ENCODE measurements around the gene SGPP2.
"Not testable (repeated sequence)": the region's sequence is repeated elsewhere in the genome, so short reads cannot be mapped to it uniquely, and the experiment has no call there.

The SGPP2 gene

DNA sequence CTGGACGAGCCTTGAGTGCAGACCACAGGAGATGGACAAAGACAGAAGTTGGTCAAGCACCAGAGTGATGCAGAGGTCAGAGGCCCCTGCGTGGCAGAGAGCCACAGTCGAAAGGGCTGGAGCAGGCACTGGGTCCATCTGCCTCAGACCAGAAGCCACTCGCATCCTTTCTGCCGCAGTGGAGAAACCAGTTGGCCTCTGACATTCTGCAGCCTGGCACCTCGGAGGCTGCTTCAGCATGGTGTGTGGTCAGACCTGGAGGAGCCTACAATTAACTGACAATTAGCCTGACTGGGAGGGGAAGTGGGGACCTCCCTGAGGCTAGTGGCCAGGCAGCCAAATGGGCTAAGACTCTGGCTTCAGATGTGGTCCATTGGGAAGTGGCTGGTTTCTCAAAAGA lies 111.1 kb downstream of the SGPP2 start:
- DNase-seq, result no peak

DNA sequence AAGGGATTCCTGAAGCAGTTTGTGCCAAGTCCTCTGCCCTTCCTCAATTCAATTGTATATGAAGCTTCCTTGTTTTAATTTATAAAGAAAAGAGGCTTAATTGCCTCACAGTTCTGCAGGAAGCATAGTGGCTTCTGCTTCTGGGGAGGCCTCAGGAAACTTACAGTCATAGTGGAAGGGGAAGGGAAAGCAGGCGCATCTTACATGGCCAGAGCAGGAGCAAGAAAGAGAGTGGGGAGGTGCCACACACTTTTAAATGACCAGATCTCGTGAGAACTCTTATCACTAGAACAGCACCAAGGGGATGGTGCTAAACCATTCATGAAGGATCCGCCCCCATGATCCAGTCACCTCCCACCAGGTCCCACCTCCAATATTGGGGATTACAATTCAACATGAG lies 114.2 kb downstream of the SGPP2 start:
- no peak for DNase-seq

DNA sequence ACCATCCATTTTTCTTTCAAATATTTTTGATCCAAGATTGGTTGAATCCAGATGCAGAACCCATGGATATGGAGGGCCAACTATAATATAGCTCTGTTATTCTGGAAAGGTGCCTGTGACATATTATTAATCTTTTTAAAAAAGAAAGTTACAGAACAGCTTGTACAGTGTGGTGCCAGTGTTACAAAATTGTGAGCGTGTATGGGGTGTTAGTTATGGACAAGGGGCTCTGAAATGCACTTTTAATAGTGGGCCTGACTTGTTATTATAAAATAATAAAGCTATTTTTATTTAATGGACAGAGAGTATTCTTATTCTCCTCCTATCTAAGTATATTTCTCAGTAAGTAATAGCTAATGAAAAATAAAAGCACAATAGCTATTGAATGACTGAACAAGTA lies 120.3 kb downstream of the SGPP2 start:
- DNase-seq, result no peak

DNA sequence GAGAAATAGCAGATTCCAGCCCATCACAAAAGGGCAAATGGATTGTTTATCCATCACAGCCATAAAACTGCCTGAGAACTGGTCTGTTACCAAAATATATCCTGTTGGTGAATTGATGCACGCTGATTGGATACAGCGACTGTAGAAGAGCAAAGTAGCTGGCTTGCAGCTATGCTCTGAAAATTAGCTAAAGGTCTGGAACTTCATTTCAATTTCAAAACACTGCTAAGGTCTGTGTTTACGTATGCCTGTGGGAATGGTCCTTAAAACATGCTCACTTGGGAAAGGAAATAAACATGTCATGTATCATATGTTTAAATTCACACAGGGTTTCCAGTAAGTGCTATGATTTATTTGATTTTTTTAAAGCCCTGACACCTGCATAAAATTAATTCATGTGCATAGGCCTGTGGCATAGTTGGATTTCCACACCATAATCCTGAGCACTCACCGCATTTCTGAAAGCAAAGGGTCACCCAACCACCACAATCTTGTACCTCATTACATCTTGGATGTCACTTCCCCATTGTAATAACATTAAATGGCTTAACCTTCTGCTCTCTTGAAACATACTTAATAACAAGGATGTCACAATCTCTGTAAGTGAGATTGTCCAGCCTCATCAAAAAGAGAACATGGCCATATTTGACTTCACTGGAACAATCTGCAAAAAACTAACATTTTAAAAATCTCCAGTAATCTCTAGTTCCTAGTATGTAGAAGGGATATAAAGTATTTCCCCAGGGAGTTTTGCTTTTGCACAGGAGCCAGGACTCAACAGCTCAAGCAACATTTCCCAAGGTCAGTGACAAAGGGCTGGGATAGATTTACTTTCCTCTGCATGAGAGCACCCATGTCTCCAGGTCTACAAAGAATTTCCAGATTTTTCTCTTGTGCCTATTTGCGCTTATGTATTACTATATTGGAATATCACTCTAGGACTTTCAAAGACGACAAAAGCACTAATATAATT lies 121.8 kb downstream of the SGPP2 start:
- no peak for DNase-seq

DNA sequence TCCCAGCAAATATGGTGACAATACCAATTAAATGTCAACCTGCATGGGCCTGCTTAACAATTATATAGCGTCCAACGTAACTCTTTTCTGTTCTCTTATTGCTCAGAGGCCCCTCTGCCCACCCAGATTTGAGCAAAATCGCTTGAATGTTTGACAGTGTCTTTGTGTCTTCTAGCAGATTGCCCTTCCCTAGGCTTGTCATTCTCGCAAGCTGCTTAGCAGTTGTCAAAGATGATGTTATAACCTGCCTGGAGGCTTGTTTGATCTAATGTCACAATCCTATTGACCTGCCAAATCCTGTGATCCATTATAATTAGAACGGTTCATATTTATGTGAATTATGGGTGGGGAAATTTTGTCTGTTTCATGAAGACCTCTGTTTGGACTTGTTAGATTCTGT lies 122.7 kb downstream of the SGPP2 start:
- DNase-seq, result no peak

DNA sequence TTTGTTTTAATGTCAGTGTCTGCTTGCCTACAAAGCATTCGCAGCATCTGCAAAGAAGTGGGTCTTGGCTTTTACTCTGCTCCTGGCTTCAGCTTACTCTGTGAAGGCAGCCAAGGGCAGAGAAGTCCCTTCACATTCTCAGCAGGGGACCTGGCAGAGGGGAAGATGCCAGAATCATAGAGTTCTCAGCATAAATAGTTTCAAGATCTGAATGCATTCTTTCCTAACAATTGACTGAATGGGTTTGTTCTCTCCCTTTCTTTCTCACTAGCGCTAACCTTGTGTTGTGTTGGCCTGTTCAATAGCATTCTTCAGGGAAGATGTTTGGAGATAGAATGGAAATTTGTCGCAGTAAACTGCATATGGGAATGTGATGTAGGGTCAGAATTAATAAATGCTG lies 124.6 kb downstream of the SGPP2 start:
- no peak for DNase-seq

DNA sequence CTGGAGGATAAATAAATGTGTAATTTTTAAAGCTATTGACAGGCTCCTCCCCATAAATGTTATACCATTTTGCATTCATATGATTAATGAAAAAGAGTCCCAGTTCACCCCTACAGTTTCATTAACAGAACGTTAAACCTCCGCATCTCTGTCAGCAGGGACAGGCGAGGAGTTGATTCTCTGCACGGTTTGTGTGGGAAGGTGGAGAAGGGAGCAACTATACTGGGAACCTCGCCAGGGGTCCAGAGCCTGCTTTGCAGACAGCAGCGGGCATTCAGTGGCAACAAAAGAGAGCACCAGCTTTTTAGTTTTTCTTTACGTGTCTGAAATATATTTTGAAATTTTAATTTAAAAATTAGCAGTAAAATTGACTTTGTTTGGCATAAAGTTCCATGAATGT lies 130.2 kb downstream of the SGPP2 start:
- DNase-seq, result no peak

DNA sequence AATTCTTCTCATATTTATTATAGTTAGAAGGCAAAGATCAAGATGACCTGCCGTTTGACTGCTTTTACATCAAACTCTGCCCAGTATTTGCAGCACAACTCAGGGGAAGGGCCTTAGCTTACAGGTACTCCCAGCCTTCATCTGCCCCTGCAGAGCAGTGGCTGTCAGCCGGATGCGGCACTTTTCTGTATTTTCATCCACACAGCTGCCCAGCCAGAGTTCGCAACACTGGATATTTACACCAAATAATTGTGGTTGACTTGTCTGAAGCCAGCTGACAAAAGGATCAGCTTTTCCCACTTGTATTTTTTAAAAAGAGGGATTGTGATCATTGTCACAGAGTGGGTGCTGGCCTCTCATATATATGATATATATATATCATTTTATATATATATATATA lies 136.8 kb downstream of the SGPP2 start:
- DNase-seq, result no peak

DNA sequence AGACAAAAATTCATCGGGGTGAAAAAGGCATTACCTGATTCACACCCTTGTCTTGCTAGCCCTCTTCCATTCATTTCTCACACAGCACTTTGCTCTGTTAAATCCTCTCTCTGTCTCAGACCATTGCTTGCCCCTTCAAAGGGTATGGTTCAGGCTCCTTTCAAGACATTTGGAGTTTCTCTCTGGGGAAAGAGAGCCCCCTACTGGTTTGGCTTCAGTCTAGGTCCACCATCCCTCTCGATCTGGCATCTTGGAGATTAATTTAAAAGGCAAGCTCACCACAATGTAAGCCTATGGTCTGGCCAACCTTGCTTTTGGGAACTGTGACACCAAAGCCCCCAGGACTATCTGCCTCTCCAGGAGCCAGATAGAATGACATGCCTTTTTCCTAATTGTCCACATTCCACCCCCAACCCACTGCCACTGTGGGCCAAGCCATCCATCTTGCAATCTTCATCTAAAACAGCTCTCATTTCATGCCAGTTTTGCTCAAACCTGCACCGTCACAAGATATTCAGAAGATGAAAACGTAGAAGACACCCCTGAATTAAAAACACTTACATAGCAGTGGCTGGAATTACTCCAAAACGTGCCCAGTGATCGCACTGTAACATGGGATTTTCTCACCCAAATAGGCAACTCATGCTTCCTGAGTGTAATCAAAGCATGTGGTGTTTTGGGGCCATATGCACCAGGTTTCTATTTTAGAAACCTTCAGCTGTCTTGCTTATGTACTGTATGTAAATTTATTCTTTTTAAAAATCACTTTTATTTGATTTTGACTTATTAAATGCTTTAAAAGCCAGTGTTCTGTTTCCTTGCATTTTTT lies 137.7 kb downstream of the SGPP2 start:
- DNase-seq, result peak in 1 of 4 experiments; percentile 3

DNA sequence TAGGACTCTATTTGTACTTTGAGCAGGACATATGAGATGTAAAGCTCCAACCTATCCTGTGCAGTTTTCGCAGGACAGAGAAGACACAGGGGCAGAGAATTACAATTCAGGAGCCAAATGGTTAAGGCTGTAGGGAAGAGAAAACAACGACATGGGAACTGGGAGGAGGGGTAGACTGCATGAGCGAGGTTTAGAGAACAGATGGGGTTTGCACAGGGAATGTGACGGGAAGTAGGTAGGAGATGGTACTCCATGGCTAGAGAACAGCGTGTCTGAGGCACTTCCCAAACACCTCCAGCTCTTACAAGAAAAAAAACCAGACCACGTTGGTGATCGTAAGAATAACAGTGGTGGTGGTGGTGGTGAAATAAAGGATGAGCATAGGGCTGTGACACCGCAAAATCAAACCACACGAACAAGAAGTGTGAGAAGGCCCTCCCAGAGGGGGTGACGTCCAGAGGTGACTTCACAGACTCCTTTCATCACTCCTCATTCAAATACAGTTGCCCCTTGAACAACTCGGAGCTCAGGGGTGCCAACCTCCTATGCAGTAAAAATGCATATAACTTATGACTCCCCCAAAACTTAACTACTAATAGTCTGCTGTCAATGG lies 138.9 kb downstream of the SGPP2 start:
- no peak for DNase-seq

DNA sequence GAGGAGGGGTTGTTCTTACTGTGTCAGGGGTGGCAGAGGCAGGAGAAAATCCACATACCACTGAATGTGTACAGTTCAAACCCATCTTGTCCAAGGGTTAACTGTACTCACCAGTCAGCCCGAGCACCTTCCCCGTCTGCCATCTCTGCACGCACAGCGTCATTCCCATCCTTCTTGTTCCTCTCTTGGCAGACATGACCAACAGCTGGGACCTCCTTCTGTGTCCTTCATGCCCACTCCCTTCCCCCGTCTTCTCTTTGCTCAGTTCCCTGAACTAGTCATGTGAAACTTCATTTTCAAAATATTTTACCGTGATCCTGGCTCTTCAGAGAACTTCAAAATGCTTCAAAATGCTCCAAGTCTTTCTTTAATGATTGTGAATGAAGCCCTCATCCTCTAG lies 139.6 kb downstream of the SGPP2 start:
- DNase-seq, result no peak

DNA sequence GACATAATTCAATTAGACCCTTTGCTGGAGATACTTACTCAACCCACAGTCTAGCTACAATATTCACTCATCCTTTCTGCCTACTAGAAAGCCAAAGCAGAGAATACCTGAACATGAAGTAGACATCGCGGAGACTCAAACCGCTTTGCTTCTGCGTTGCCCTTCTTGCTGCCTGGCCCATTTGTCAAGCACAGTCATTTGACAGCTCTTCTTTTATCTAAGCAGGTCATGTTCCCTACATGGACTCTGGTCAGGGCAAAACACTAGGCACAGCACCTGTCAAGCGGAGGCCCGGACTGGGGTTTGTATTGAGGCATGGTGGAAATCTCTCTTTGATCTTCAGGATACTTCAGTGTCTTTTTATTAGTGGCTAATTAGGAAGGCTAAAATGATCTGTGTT lies 141.9 kb downstream of the SGPP2 start:
- no peak for DNase-seq

DNA sequence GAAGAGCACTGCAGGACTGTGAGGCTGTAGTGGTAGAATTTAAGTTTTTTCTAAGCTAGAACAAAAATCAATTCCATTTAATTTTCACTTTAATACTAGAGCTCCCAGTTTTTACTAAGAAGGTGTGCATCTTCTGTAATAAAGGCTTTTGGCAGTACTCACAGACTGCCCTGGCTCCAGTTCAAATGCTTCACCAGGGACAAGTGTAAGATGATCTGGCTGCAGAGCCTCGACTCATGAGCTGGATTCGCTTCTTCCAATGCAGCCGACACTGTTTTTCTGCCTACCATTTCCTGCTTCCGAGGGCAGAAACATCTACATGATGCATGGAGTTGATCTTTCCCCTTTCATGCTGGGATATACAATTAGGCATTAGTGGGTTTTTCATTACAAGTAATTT lies 144.5 kb downstream of the SGPP2 start:
- DNase-seq, result no peak

DNA sequence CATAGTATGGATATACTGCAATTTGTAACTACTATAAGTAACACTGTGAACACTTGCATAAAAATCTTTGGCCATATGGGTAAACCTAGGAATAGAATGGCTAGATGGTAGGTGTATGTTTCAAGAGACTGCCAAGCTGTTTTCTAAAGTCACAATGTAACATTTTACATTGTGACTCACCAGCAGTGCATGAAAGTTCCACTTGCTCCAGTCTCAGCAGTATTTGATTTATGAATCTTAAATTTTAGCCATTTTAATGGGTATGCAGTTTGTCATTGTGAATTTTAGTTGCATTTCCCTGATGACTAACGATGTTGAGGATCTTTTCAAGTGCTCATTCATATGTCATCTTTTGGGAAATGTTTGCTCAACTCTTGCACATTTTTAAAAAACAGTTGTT lies 145.5 kb downstream of the SGPP2 start:
- no peak for DNase-seq

DNA sequence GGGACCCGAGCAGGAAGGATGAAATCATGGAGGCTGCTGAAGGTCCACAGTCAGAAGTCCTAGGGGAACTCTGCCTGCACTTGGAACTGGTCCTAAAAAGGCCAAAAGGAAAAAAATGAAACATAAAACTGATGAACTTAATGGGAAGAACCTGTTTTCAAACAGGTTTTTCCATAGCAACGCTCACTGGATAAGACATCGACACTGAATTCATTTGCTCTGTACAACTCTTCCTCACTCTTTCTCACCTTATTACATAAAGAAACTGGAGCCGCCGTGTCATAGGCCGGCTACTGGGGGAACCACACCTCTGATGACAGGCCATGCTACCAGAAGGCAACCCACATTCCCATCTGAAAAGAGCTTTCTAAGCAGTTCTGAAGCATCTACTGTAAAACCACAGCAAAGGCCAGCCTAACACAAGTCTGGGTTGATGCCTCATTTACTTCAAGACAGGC lies 147.9 kb downstream of the SGPP2 start:
- no peak for DNase-seq

DNA sequence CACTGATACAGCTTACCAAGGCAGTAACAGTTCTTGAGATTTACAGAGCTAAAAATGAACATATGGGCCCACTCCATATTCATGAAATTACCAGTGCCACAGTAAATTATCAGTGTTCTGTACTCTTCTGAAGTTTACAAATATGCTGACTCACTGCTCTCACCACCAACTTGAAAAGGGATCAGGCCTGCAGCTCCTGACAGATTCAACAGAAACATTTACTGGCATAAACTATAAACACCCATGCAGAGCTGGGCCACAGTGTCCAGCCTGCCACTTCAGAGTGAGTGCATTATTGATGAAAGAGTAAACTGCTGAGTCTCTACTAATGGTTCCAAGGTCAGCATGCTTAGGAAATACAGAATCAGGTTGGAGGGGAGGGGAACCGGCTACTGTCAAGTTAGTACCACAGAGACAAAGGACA lies 148.4 kb downstream of the SGPP2 start:
- DNase-seq, result no peak

DNA sequence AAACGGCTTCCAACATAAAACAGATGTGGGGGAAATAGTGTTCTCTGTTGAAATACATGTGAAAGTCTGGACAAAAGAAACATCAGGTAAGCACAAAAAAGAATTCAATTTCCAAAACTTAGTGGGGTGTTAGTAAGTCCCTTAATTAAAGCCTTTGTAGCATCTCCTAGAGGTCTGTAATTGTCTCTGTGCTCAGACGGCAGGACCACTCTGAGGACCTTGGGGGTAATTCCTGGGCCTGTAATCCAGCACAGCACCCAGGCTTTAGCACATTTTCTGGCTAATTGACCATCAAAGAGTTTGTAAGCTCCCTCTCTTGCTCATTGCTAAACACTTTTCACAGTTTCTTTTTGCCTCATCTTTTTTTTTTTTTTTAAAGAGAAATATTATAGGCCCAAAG lies 151.3 kb downstream of the SGPP2 start:
- no peak for DNase-seq

DNA sequence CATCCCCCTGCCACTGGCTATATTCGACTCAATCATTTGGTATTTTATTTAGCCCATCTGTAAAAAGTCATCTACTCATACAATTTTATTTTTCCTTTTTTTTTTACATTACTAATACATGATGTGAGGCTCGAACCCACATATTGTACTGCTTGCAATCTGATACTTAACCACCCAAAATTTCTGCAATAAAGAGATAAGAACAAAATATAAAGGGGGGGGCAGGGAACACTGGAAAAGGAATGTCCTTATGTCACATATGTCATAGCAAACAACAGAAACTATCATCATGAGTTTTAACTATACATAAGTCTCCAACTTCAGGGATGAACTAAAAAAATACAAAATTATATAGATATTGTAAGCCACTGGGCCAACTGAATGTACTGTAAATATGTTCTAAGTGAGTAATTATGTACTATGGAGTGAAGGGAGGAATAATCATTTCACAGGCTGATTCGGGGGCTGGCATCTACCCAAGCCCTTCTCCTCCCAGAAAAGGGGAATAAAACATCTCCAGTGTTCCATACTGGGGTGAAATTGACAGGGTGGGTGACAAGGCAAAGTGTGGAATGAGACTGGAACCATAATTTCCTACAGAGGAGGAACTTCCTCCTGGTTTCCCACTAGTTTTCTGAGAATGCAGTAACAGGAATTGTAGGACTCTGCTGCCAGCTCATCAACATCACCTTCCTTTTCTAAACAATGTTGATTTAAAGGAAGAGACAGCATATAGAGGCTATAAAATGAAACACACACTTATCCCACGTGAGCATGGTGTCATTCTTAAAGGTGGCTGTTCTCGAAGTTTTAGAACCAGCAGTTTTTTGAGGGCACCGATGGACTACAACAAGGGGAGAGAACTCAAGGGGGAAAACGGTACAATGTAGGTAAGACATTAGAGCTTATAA lies 152.1 kb downstream of the SGPP2 start:
- DNase-seq, result no peak

DNA sequence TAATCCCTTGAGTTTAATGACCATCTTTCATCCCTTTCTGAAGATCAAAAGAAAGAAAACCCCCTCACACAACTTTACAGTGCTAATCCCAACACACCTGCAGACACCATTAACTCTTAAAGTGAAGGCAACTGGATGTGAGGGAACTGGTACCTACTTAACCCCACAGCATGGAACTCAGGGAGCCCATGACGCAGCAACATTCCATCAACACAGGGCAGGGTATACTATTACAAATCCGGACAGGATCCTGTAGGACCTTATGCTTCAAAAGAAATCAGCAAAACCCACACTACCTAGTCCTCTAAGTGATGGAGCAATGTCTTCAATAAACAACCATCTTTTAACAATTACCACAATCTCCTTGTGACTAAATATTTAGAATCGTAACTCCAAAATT lies 153.0 kb downstream of the SGPP2 start:
- DNase-seq, result no peak

DNA sequence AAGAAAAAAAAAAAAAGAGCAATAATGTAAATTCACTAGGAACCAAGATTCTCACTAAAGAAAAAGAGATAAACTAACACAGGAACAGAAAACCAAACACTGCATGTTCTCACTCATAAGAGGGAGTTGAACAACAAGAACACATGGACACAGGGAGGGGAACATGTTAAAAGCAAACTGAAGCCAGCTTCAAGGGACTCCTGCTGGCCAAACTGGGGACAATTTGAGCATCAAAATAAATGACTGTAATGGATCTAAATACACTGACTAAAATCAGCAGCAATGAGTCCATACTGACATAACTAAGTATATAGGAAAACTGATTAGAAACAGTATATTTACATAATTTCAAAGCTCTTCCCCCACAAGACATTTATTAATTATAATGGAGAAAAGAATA lies 158.6 kb downstream of the SGPP2 start:
- DNase-seq, result no peak

DNA sequence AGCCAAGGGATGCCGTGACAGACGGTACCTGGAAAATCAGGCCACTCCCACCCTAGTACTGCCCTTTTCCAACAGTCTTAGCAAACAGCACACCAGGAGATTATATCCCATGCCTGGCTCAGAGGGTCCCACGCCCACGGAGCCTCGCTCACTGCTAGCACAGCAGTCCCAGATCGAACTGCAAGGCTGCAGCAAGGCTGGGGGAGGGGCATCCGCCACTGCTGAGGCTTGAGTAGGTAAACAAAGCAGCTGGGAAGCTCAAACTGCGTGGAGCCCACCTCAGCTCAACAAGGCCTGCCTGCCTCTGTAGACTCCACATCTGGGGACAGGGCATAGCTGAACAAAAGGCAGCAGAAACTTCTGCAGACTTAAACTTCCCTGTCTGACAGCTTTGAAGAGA lies 160.2 kb downstream of the SGPP2 start:
- DNase-seq, result not testable (repeated sequence)

DNA sequence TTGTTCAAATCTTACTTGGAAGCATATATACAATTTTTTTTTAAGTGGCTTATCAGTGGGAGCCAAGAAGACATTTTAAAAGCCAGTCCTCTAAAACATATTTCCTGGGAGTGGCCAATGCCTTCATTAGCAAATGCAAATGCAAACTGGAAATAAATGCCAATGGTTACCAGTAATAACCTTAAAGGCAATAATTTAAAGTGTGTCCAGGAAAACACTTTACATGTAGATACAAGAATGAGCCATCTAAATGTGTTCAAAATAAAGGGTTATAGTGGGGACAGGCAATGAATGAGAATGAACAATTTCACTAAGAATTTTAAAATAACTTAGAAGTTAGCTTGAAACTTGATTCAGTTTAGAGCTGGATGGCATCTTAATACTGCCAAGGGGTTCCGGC lies 167.3 kb downstream of the SGPP2 start:
- DNase-seq, result no peak
